AG09319 (cell line): Measurements from ENCODE around the gene ZFAND2B.
"Not testable (repeated sequence)": the region's sequence is repeated elsewhere in the genome, so short reads cannot be mapped to it uniquely, and the experiment has no call there.

Source experiments
- DNase-seq: peaks from one replicate; pipeline ENCODE4 v3.0.0-alpha.2; 2010; ENCODE audit warnings: low read depth; ENCODE audit errors: extremely low read depth
- TF ChIP-seq, protein P1 (sequence below): IDR thresholded peaks from 2 replicates; pipeline ENCODE4 v1.5.1; 2011; ENCODE audit warnings: low read depth, mild to moderate bottlenecking, inconsistent platforms, low read length, moderate library complexity

Gene ZFAND2B

DNA sequence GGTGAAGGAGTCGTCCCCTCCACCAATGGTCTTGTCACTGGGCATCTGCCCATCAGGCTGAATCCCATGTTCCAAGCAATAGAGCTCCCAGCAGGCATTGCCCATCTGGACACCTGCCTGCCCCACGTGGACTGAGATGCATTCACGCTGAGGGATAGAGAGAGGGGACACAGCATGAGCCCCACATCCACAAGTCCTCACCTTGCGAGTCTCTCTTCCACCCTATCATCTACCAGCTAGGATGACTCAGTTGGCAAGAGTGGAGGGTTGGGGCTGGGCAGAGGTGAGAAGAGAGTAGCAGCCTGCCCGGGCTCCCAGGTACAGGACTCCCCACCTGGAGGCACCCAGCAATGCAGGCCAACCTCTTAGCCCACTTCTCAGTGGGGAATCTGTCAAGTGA is 45.5 kb downstream of the ZFAND2B start:
- DNase-seq = no peak
- TF ChIP-seq, protein P1, sequence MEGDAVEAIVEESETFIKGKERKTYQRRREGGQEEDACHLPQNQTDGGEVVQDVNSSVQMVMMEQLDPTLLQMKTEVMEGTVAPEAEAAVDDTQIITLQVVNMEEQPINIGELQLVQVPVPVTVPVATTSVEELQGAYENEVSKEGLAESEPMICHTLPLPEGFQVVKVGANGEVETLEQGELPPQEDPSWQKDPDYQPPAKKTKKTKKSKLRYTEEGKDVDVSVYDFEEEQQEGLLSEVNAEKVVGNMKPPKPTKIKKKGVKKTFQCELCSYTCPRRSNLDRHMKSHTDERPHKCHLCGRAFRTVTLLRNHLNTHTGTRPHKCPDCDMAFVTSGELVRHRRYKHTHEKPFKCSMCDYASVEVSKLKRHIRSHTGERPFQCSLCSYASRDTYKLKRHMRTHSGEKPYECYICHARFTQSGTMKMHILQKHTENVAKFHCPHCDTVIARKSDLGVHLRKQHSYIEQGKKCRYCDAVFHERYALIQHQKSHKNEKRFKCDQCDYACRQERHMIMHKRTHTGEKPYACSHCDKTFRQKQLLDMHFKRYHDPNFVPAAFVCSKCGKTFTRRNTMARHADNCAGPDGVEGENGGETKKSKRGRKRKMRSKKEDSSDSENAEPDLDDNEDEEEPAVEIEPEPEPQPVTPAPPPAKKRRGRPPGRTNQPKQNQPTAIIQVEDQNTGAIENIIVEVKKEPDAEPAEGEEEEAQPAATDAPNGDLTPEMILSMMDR = no peak

DNA sequence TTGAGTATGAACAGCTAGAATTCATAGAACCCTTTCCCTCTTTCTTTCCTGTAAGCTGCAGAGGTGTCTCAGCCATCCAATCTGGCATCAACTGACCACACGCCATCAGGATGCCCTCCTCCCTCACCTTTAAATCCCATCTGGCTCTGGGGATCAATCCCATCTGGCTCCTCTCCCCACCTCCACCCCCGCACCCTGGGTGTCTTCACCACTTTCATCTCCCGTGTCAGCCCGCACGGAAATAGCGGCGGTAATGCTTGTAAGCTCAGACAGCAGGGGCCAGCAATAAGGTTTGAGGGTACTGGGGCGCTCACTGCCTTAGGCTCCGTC is 46.0 kb downstream of the ZFAND2B start:
- TF ChIP-seq, protein P1 = no peak
- DNase-seq = no peak

DNA sequence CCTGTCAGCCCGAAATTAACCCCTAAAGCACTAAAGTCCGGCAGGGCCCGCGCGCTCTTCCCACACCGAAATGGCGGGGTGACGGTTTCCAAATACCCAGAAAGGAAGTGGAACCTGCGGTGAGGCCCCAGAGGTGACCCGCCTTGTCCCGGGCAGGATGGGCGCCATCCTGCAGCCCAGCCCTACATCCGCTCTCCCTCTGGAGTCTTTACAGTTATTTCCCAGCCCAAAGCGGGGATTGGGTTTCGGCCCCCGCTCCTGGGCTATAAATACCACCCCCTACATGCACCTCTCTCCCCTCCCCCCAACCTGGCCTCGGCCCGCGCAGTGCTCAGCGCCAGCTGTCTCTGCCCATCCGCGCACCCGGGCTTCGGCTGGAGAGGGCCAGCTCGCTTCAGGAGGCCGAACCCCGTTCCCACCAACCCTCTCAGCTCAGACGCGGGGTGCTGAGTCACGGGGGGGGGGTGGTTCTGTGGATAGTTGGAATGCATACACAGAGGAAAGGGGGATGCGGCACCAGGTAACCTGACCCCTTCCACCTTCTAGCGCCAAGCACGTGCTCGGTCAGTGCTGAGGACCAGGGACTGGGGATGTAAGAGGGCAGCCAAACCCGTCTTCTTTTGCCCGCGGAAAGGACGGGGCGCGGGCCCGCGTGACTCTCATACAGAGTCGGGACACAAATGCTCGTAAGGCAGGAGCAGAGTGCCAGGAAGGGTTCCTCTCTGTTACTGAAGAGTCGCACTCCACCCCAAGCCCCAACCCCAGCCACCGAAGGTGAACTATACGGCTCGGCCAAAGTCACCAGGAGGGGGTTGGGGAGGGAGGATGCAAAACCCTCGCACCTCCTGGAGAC is 46.5 kb downstream of the ZFAND2B start, which contains the start of gene TUBA4B:
TSS of gene TUBA4B (plus strand) at position 344 of the 853 bp plus-strand sequence. CDS start at position 509, 165 bp downstream.
- DNase-seq = no peak
- TF ChIP-seq, protein P1 = no peak

DNA sequence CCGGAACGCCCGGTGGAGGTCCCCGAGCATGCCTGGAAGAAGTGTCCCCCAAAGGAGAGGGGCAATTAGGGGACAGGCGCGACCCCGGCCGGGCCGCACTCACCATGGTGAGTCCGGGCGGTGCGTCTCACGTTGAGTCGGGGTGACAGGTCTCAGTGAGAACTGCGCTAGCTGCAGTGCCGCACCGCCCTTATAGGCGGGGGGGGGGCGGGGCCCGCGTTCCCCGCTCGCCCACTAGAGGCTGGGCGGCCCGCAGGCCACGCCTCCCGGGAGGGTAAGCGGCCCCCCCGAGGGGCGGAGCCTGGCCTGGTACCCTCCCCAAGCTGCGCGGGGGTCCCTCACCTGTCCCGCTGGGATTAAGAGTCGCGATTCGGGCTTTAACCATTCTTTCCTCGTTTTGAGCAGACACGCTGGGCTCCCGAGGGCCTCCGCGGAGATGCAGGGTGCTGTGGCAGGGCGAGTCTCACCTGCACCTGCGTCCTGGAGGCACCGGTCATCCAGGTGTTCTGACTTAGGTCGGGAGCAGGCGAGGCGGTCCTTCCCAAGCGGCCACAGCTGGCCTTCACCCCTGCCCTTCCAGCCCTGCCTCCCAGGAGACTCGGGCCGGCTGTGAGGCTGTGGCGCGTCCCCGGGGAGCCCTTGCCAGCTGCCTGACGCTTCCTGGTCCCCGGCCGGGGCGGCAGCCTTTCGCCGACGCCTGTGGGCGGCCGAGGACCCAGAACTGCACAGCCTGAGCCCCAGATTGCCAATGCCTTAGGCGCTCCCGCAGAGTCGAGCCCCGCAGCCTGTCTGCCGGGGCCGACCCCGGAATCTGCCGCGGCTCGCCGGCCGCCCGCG is 47.4 kb downstream of the ZFAND2B start, which contains the start of gene TUBA4A:
TSS of gene TUBA4A (minus strand) at position 166 of the 837 bp plus-strand sequence. CDS start at position 106, 60 bp downstream.
- DNase-seq = no peak
- TF ChIP-seq, protein P1 = no peak

DNA sequence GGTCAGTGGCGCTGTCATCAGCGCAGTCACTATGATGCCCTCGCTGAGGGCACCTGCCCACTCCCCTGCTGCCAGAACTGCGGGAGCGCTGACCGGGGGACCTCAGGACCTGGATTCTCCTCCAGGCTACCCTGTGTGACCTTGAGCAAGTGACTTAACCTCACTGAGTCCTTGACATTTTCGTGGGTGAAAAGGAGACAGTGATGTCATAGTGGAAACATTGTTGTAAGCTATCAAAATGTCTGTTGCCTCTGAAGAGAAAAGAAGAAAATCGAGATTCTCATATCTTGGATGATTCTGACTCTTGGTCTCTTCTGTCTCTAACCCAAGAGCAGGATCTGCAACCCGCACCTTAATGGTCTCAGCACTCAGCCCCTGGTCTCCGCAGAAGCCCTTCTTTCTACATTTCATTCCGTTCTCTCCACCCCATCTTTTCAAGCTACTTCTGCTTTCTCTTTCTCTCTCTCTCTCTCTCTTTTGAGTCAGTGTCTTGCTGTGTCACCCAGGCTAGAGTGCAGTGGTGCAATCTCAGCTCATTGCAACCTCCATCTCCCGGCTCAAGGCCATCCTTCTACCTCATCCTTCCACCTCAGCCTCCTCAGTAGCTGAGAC is 48.1 kb downstream of the ZFAND2B start:
- no peak for DNase-seq
- TF ChIP-seq, protein P1 = no peak

DNA sequence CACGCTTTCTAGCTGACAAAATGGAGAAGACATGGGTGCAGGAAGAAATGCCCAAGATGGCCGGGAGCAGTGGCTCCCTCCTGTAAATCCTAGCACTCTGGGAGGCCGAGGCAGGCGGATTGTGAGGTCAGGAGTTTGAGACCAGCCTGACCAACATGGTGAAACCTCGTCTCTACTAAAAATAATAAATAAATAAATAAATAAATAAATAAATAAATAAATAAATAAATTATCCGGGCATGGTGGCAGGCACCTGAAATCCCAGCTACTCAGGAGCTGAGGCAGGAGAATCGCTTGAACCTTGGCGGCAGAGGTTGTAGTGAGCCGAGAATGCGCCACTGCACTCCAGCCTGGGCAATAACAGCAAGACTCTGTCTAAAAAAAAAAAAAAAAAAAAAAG is 52.4 kb downstream of the ZFAND2B start:
- DNase-seq = not testable (repeated sequence)
